Ishikawa (cell line): ENCODE data around the gene TBXAS1.

Experiments used
- CEBPB ChIP-seq: IDR thresholded peaks from 2 replicates; pipeline ENCODE4 v1.6.1; 2012
- CREB1 ChIP-seq: IDR thresholded peaks from 2 replicates; pipeline ENCODE4 v1.6.1; 2012; ENCODE audit warnings: low read depth
- EGR1 ChIP-seq: IDR thresholded peaks from 2 replicates; pipeline ENCODE4 v1.6.1; 2012
- EP300 ChIP-seq: IDR thresholded peaks from 2 replicates; pipeline ENCODE4 v1.6.1; 2012; ENCODE audit warnings: borderline replicate concordance
- FOXM1 ChIP-seq: IDR thresholded peaks from 2 replicates; pipeline ENCODE4 v1.6.1; 2012; ENCODE audit warnings: low read depth, borderline replicate concordance
- MAX ChIP-seq: IDR thresholded peaks from 2 replicates; pipeline ENCODE4 v1.6.1; 2012
- NFIC ChIP-seq: IDR thresholded peaks from 2 replicates; pipeline ENCODE4 v1.6.1; 2012
- RAD21 ChIP-seq: IDR thresholded peaks from 2 replicates; pipeline ENCODE4 v1.6.1; 2012; ENCODE audit warnings: low read depth
- REST ChIP-seq: IDR thresholded peaks from 2 replicates; pipeline ENCODE4 v1.6.1; 2012; ENCODE audit warnings: low read depth, mild to moderate bottlenecking
- TAF1 ChIP-seq: IDR thresholded peaks from 2 replicates; pipeline ENCODE4 v1.6.1; 2012; ENCODE audit warnings: low read depth, mild to moderate bottlenecking
- TCF12 ChIP-seq: IDR thresholded peaks from 2 replicates; pipeline ENCODE4 v1.6.1; 2012; ENCODE audit warnings: low read depth
- TEAD4 ChIP-seq: IDR thresholded peaks from 2 replicates; pipeline ENCODE4 v1.6.1; 2012
- USF1 ChIP-seq: IDR thresholded peaks from 2 replicates; pipeline ENCODE4 v1.6.1; 2012
- YY1 ChIP-seq: IDR thresholded peaks from 2 replicates; pipeline ENCODE4 v1.6.1; 2012; ENCODE audit warnings: low read depth
- ZBTB7A ChIP-seq: IDR thresholded peaks from 2 replicates; pipeline ENCODE4 v1.6.1; 2012; ENCODE audit warnings: low read depth

The TBXAS1 gene

GRCh38 chr7:139829775-139830117 lies 682 bp downstream of the TBXAS1 start:
- TF ChIP-seq MAX, result no peak
- no peak for TF ChIP-seq TAF1
- TF ChIP-seq REST, result no peak
- TF ChIP-seq CEBPB, result no peak
- no peak for TF ChIP-seq USF1
- no peak for TF ChIP-seq EGR1
- no peak for TF ChIP-seq NFIC
- no peak for TF ChIP-seq FOXM1
- TF ChIP-seq ZBTB7A, result no peak
- TF ChIP-seq RAD21, result no peak

- TF ChIP-seq RAD21 (no peak), TAF1 (no peak), EGR1 (no peak), EP300 (no peak), NFIC (no peak), TCF12 (no peak), FOXM1 (no peak), TEAD4 (no peak), CEBPB (no peak), CREB1 (no peak), USF1 (no peak), YY1 (no peak), ZBTB7A (no peak), REST (no peak), MAX (no peak)
Measured at GRCh38 chr7:139830292-139830691, 1.2 kb downstream of the TBXAS1 start.

GRCh38 chr7:139830782-139831501 lies 1.9 kb downstream of the TBXAS1 start:
- no peak for TF ChIP-seq RAD21
- TF ChIP-seq MAX, result no peak
- TF ChIP-seq NFIC, result no peak
- no peak for TF ChIP-seq YY1
- no peak for TF ChIP-seq TAF1

GRCh38 chr7:139838276-139838675 lies 9.2 kb downstream of the TBXAS1 start:
- TF ChIP-seq FOXM1 (no peak), TAF1 (no peak), EP300 (no peak)

- TF ChIP-seq CREB1, result no peak
- no peak for TF ChIP-seq TCF12
- no peak for TF ChIP-seq ZBTB7A
- TF ChIP-seq RAD21, result no peak
- no peak for TF ChIP-seq CEBPB
- no peak for TF ChIP-seq NFIC
- TF ChIP-seq USF1, result no peak
- no peak for TF ChIP-seq EP300
- no peak for TF ChIP-seq FOXM1
- no peak for TF ChIP-seq REST
- no peak for TF ChIP-seq YY1
Measured at GRCh38 chr7:139838876-139839275, 9.8 kb downstream of the TBXAS1 start.
